DOHH2 (cell line): ENCODE data around the gene SPATA13.

Source experiments
- H3F3A ChIP-seq: fragments of 200-600 bp; sonication (generic), shearing (Covaris generic); 2 replicates; pipeline ENCODE4 v1.6.0; 2016; ENCODE audit warnings: antibody characterized with exemption, mild to moderate bottlenecking; ENCODE audit not compliant: control insufficient read depth, insufficient read depth
- H3K27ac ChIP-seq: fragments of 200-600 bp; sonication (generic); 2 replicates; pipeline ENCODE4 v1.5.1; 2014; ENCODE audit warnings: low read depth, mild to moderate bottlenecking, low read length, moderate library complexity
- H3K27me3 ChIP-seq: fragments of 200-600 bp; sonication (generic); 2 replicates; pipeline ENCODE4 v1.6.1; 2014; ENCODE audit warnings: mild to moderate bottlenecking, low read length, mixed read lengths; ENCODE audit not compliant: control insufficient read depth
- H3K36me3 ChIP-seq: fragments of 200-600 bp; sonication (generic); 2 replicates; pipeline ENCODE4 v1.6.1; 2014; ENCODE audit warnings: mild to moderate bottlenecking, low read length, moderate library complexity, mixed read lengths; ENCODE audit not compliant: control insufficient read depth
- H3K4me1 ChIP-seq: fragments of 200-600 bp; sonication (generic); 2 replicates; pipeline ENCODE4 v1.6.1; 2014; ENCODE audit warnings: mild to moderate bottlenecking, low read length, mixed read lengths; ENCODE audit not compliant: control insufficient read depth
- H3K4me2 ChIP-seq: fragments of 200-600 bp; sonication (generic); 2 replicates; pipeline ENCODE4 v1.6.0; 2014; ENCODE audit warnings: mild to moderate bottlenecking, low read length, moderate library complexity
- H3K4me3 ChIP-seq: fragments of 200-600 bp; sonication (generic); 2 replicates; pipeline ENCODE4 v1.5.1; 2014; ENCODE audit warnings: mild to moderate bottlenecking, low read length, mixed read lengths
- H3K79me2 ChIP-seq: fragments of 200-600 bp; sonication (generic); 2 replicates; pipeline ENCODE4 v1.6.1; 2014; ENCODE audit warnings: mild to moderate bottlenecking, low read length, mixed read lengths; ENCODE audit not compliant: control insufficient read depth
- H3K9me2 ChIP-seq: fragments of 200-600 bp; sonication (generic); replicated peaks from 2 replicates; pipeline ENCODE4 v1.6.1; 2014; ENCODE audit warnings: mild to moderate bottlenecking, low read length, mixed read lengths; ENCODE audit not compliant: control insufficient read depth
- H3K9me3 ChIP-seq: fragments of 200-600 bp; sonication (generic); 2 replicates; pipeline ENCODE4 v1.6.1; 2014; ENCODE audit warnings: antibody characterized with exemption, low read length, mixed read lengths; ENCODE audit not compliant: control insufficient read depth, insufficient read depth
- H4K20me1 ChIP-seq: fragments of 200-600 bp; sonication (generic); 2 replicates; pipeline ENCODE4 v1.6.0; 2014; ENCODE audit warnings: low read depth, mild to moderate bottlenecking, antibody characterized with exemption, low read length, moderate library complexity; ENCODE audit not compliant: control insufficient read depth, insufficient read depth
- EZH2phosphoT487 ChIP-seq: fragments of 200-600 bp; sonication (generic); IDR thresholded peaks from 2 replicates; pipeline ENCODE4 v1.6.1; 2017; ENCODE audit warnings: borderline replicate concordance, mild to moderate bottlenecking, antibody characterized with exemption, low read length, moderate library complexity, mixed read lengths
- TF ChIP-seq, protein P1 (sequence below): fragments of 200-600 bp; sonication (generic); IDR thresholded peaks from one replicate; pipeline ENCODE4 v1.5.1; 2014; ENCODE audit warnings: antibody characterized with exemption, mild to moderate bottlenecking, low read depth, low read length; ENCODE audit not compliant: poor library complexity, severe bottlenecking

The SPATA13 gene

DNA sequence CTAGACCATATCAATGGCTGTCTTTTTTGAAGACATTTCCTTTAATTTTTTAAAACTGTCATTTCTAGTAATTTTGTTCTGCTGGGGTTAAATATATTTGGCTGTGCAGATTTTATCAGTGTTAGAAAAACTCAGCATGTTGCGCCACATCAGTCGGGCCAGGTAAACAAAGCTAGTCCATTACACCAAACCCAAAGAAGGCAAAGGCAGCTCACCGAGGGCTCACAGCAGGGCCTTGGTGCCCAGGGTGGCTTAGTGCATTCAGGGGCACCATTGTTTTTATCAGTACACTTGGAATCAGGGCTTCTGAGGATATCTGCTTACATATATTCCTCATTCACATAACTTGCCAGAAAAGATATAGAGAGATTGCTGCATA lies 22.2 kb downstream of the SPATA13 start:
- Histone ChIP-seq H3K9me3 (peaks cover 6% of the 10 kb centered on the region; the same call in 1 of the 2 replicates), H4K20me1 (no peaks in the 10 kb centered on the region), H3F3A (no peaks in the 10 kb centered on the region), H3K27me3 (no peaks in the 10 kb centered on the region), H3K79me2 (peaks cover 57% of the 10 kb centered on the region), H3K4me1 (peaks cover 8% of the 10 kb centered on the region), H3K36me3 (0 out of 2 replicates have a peak, but pooled peaks cover 5% of the 10 kb centered on the region), H3K9me2 (no peaks in the 10 kb centered on the region), H3K27ac (no peak overlapping the region), H3K4me3 (no peak overlapping the region), H3K4me2 (no peak overlapping the region)
- TF ChIP-seq, protein P1, sequence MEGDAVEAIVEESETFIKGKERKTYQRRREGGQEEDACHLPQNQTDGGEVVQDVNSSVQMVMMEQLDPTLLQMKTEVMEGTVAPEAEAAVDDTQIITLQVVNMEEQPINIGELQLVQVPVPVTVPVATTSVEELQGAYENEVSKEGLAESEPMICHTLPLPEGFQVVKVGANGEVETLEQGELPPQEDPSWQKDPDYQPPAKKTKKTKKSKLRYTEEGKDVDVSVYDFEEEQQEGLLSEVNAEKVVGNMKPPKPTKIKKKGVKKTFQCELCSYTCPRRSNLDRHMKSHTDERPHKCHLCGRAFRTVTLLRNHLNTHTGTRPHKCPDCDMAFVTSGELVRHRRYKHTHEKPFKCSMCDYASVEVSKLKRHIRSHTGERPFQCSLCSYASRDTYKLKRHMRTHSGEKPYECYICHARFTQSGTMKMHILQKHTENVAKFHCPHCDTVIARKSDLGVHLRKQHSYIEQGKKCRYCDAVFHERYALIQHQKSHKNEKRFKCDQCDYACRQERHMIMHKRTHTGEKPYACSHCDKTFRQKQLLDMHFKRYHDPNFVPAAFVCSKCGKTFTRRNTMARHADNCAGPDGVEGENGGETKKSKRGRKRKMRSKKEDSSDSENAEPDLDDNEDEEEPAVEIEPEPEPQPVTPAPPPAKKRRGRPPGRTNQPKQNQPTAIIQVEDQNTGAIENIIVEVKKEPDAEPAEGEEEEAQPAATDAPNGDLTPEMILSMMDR = no peak
- no peak for TF ChIP-seq EZH2phosphoT487

DNA sequence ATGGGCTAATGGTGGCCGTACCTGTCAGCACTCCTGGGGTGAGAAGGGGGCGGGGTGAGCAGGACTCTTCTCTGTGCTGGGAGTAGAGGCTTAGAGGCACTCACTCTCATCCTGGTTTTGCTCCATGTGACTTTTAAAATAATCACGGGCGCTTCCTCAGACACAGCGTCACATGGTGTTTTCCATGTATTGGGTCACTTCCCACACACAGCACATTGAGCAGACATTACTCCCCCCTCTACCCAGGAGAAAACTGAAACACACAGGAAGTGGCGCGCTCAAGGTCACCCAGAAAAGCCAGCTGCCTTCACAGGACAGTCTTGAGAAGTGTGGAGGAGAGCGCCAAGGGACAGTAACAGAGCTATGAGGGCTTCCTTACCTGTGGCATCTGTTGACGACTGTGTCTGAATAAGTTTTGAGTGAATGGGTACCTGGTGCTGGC lies 23.2 kb downstream of the SPATA13 start:
- Histone ChIP-seq H4K20me1 (no peaks in the 10 kb centered on the region), H3F3A (no peaks in the 10 kb centered on the region), H3K79me2 (peaks cover 49% of the 10 kb centered on the region), H3K36me3 (0 out of 2 replicates have a peak, but pooled peaks cover 5% of the 10 kb centered on the region), H3K4me1 (peaks cover 8% of the 10 kb centered on the region), H3K9me3 (peaks cover 6% of the 10 kb centered on the region; the same call in 1 of the 2 replicates), H3K4me3 (no peak overlapping the region), H3K27ac (no peak overlapping the region), H3K4me2 (no peak overlapping the region), H3K27me3 (no peaks in the 10 kb centered on the region), H3K9me2 (no peaks in the 10 kb centered on the region)
- TF ChIP-seq EZH2phosphoT487 = no peak
- TF ChIP-seq, protein P1 = no peak

DNA sequence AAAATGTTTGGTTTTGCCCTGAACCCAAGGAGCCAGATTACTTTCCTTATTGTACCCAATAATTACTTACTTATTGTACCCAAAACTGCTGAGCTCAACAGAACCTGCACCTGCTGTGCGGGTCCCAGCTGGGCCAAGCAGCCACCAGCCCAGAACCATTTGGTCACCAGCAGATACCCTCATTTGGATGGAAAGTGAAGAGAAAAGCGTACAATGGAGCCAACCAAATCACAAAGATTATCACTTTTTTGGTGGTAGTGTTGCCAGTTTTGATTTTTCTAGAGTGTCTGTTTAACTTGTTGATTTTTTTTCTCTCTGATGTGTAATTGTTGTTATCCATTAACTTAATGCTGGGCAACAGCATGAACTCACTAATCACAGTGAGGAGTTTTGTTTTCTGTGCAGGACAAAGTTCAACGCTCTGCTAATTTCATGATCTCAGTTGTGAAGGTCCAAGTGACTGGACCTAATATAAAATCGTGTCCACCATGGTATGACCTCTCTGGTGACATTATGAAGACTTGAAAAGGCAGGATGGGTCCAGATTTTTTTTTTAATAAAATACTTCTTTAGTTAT lies 23.8 kb downstream of the SPATA13 start:
- no peak overlapping the region for H3K4me2 ChIP-seq
- H3K4me1 ChIP-seq = peaks cover 8% of the 10 kb centered on the region
- H3K27ac ChIP-seq = no peak overlapping the region
- no peaks in the 10 kb centered on the region for H4K20me1 ChIP-seq
- H3K9me3 ChIP-seq = peaks cover 6% of the 10 kb centered on the region; the same call in 1 of the 2 replicates
- no peaks in the 10 kb centered on the region for H3F3A ChIP-seq
- no peak for TF ChIP-seq EZH2phosphoT487
- TF ChIP-seq, protein P1 = no peak
- H3K4me3 ChIP-seq = no peak overlapping the region
- 0 out of 2 replicates have a peak, but pooled peaks cover 5% of the 10 kb centered on the region for H3K36me3 ChIP-seq
- no peaks in the 10 kb centered on the region for H3K27me3 ChIP-seq
- H3K9me2 ChIP-seq = no peaks in the 10 kb centered on the region
- peaks cover 46% of the 10 kb centered on the region for H3K79me2 ChIP-seq
